Endothelial cell of umbilical vein (primary cell): ENCODE data around the gene SAP130. TPM values are rescaled to one million over a fixed set of nuclear protein-coding genes. Genes with fewer than 3 reads are reported as not detected.

Experiments used
- Bru-seq: library from RNA; stranded (reverse); fragments of 400-500 nt; gene quantifications from one replicate; lab custom pipeline; 2021; lab: Mats Ljungman, UMichigan
- BruChase-seq, 2 experiments: library from RNA; stranded (reverse); fragments of 400-500 nt; gene quantifications; one replicate each; lab custom pipeline; 2021; lab: Mats Ljungman, UMichigan
- BruUV-seq: library from RNA; stranded (reverse); fragments of 400-500 nt; replicated peaks from 2 replicates; lab custom pipeline; 2021; lab: Mats Ljungman, UMichigan
- CTCF ChIA-PET: fragments of 300-600, 350-600 bp; sonication (Branson Sonifier 250); formaldehyde crosslinking; loops from one replicate; lab custom pipeline; 2021; ENCODE audit warnings: antibody characterized with exemption, inconsistent platforms; lab: Charles Lee
- POLR2A ChIA-PET: fragments of 300-600, 350-600 bp; sonication (Branson Sonifier 250); formaldehyde crosslinking; loops from one replicate; lab custom pipeline; 2021; ENCODE audit warnings: antibody characterized with exemption, inconsistent platforms; lab: Charles Lee
- DNase-seq: peaks from one replicate; pipeline ENCODE4 v3.0.0-alpha.2; 2011; ENCODE audit warnings: low read depth, low spot score
- FAIRE-seq: peaks from 2 replicates; lab custom pipeline; 2011; peaks lifted over from hg19 to GRCh38; lab: Jason Lieb, UNC
- H2AFZ ChIP-seq: 2 replicates; pipeline ENCODE4 v1.6.0; 2012; ENCODE audit warnings: low read depth, low read length, control low read depth, inconsistent platforms
- H3K27ac ChIP-seq: 2 replicates; pipeline ENCODE4 v1.5.1; 2011; ENCODE audit warnings: low read depth, mild to moderate bottlenecking, control low read depth, low read length, moderate library complexity; ENCODE audit not compliant: insufficient read depth
- H3K27me3 ChIP-seq, 2 experiments: 2 replicates each; pipeline versions ENCODE4 v1.6.0 to v1.6.1; 2011; ENCODE audit warnings: low read length in 2 of 2, mixed read lengths in 1 of 2; ENCODE audit not compliant: control insufficient read depth in 2 of 2, insufficient read depth in 2 of 2
- H3K36me3 ChIP-seq, 2 experiments: 2 replicates in 1 of 2; 3 replicates in 1 of 2; pipeline ENCODE4 v1.5.1; 2011; ENCODE audit warnings: low read length in 2 of 2, mild to moderate bottlenecking in 1 of 2, moderate library complexity in 1 of 2; ENCODE audit not compliant: control insufficient read depth in 2 of 2, insufficient read depth in 2 of 2; ENCODE audit errors: extremely low read depth in 1 of 2
- H3K4me1 ChIP-seq: 3 replicates; pipeline ENCODE4 v1.5.1; 2011; ENCODE audit warnings: mild to moderate bottlenecking, low read length; ENCODE audit not compliant: control insufficient read depth, insufficient read depth; ENCODE audit errors: extremely low read depth
- H3K4me2 ChIP-seq: 2 replicates; pipeline ENCODE4 v1.6.1; 2011; ENCODE audit warnings: low read length, control low read depth, mixed read lengths; ENCODE audit not compliant: insufficient read depth
- H3K4me3 ChIP-seq, 3 experiments: fragments of 200-600 bp in 1 of 3; sonication (generic), shearing (Covaris generic) in 1 of 3; replicated peaks in 1 of 3; 2 replicates each; pipeline ENCODE4 v1.5.1; 2011 to 2016; ENCODE audit warnings: control low read depth in 3 of 3, low read length in 3 of 3, mild to moderate bottlenecking in 2 of 3, inconsistent platforms in 1 of 3, low read depth in 1 of 3, moderate library complexity in 1 of 3; ENCODE audit not compliant: insufficient read depth in 1 of 3
- H3K79me2 ChIP-seq: 2 replicates; pipeline ENCODE4 v1.6.0; 2012; ENCODE audit warnings: low read length, inconsistent platforms; ENCODE audit not compliant: control insufficient read depth, insufficient read depth
- H3K9ac ChIP-seq: replicated peaks from 2 replicates; pipeline ENCODE3; 2011; ENCODE audit warnings: low read length, control low read depth; ENCODE audit not compliant: insufficient read depth; ENCODE audit errors: extremely low read depth
- H3K9me1 ChIP-seq: replicated peaks from 3 replicates; pipeline ENCODE4 v1.6.0; 2011; ENCODE audit warnings: mild to moderate bottlenecking, low read length; ENCODE audit not compliant: control insufficient read depth, insufficient read depth; ENCODE audit errors: extremely low read depth
- H3K9me3 ChIP-seq: replicated peaks from 2 replicates; pipeline ENCODE4 v1.5.1; 2012; ENCODE audit warnings: low read length, inconsistent platforms; ENCODE audit not compliant: control insufficient read depth, insufficient read depth
- H4K20me1 ChIP-seq: replicated peaks from 2 replicates; pipeline ENCODE3; 2011; ENCODE audit warnings: mild to moderate bottlenecking, low read length; ENCODE audit not compliant: control insufficient read depth, insufficient read depth; ENCODE audit errors: extremely low read depth
- CTCF ChIP-seq, 2 donors: IDR thresholded peaks; 1 replicate in 1 of 2; 2 replicates in 1 of 2; pipeline ENCODE4 v1.5.1; 2011; ENCODE audit warnings: low read length in 2 of 2, mild to moderate bottlenecking in 2 of 2, moderate library complexity in 2 of 2, control low read depth in 1 of 2, inconsistent platforms in 1 of 2, low read depth in 1 of 2; ENCODE audit not compliant: insufficient read depth in 1 of 2; ENCODE audit errors: extremely low read depth in 1 of 2
- EZH2 ChIP-seq: IDR thresholded peaks from 2 replicates; pipeline ENCODE4 v1.6.1; 2012; ENCODE audit warnings: borderline replicate concordance, low read depth, mild to moderate bottlenecking, moderate library complexity, low read length, inconsistent platforms; ENCODE audit not compliant: severe bottlenecking
- FOS ChIP-seq: IDR thresholded peaks from 2 replicates; pipeline ENCODE4 v1.6.1; 2011; ENCODE audit warnings: mild to moderate bottlenecking, low read length, moderate library complexity, borderline replicate concordance; ENCODE audit not compliant: insufficient read depth
- GATA2 ChIP-seq: IDR thresholded peaks from 2 replicates; pipeline ENCODE4 v1.7.0; 2011; ENCODE audit warnings: low read depth, mild to moderate bottlenecking, moderate library complexity, mixed read lengths, low read length; ENCODE audit not compliant: insufficient read length, insufficient read depth
- JUN ChIP-seq: IDR thresholded peaks from 2 replicates; pipeline ENCODE4 v1.6.1; 2011; ENCODE audit warnings: borderline replicate concordance, low read depth; ENCODE audit not compliant: insufficient read length, insufficient read depth
- MAX ChIP-seq: IDR thresholded peaks from 2 replicates; pipeline ENCODE4 v1.6.1; 2011; ENCODE audit not compliant: insufficient read depth, insufficient read length
- MYC ChIP-seq: IDR thresholded peaks from one replicate; pipeline ENCODE4 v1.6.1; 2011; ENCODE audit warnings: mild to moderate bottlenecking, low read depth, low read length
- POLR2A ChIP-seq: IDR thresholded peaks from 2 replicates; pipeline ENCODE4 v1.6.1; 2012; ENCODE audit warnings: low read depth, mild to moderate bottlenecking, control low read depth, low read length
- POLR2AphosphoS5 ChIP-seq: IDR thresholded peaks from 2 replicates; pipeline ENCODE4 v1.6.1; 2012; ENCODE audit warnings: low read depth, mild to moderate bottlenecking, control low read depth, low read length, moderate library complexity; ENCODE audit not compliant: insufficient read depth
- dilution Hi-C: fragments of 300-500 bp; cut with MboI; formaldehyde crosslinking; loops from one replicate; pipeline ENCODE4 v1.15.0; 2019; ENCODE audit warnings: low sequenced_read_pairs; ENCODE audit not compliant: extremely low pct_ligation_motif_present
- intact Hi-C: fragments of 100-400 bp; cut with micrococcal nuclease; formaldehyde crosslinking; loops from one replicate; pipeline ENCODE4 v1.10.0; 2022
- long read RNA-seq: library from polyadenylated mRNA; stranded (forward); transcript quantifications from one replicate; pipeline ENCODE4 v2.0.0, GENCODE V29; 2021
- polyA minus RNA-seq, 3 experiments: library from RNA; depleted of rRNA, polyadenylated mRNA; stranded (reverse); fragments of >200 nt; gene quantifications; 1 replicate in 1 of 3; 2 replicates in 2 of 3; pipeline ENCODE4 v1.2.3, GENCODE V29; 2011
- polyA plus RNA-seq, 4 experiments: library from polyadenylated mRNA; depleted of rRNA in 3 of 4; stranded (reverse) in 3 of 4; unstranded in 1 of 4; fragments of >200 nt; gene quantifications; 2 replicates each; pipeline versions ENCODE4 v1.2.1 to v1.2.3, GENCODE V29; 2011 to 2012; ENCODE audit warnings: missing spikeins in 1 of 4
- total RNA-seq: library from RNA; stranded (reverse); gene quantifications from 2 replicates; pipeline ENCODE4 v1.2.3, GENCODE V29; 2021

The SAP130 gene
- total RNA-seq (30.4 and 34.3 TPM in 2 replicates), polyA plus RNA-seq (26.1 and 26.8 TPM in 2 replicates), polyA minus RNA-seq (33.0 and 38.9 TPM in 2 replicates), Bru-seq, nascent RNA (percentile 76 among the genes with signal in this experiment), BruChase-seq, experiment 1, labeled RNA remaining after a 6-hour chase (percentile 72 among the genes with signal in this experiment), BruChase-seq, experiment 2, labeled RNA remaining after a 2-hour chase (percentile 73 among the genes with signal in this experiment)
- polyA plus RNA-seq (2011; cell fraction: cytosol; rRNA removed): 17.4 and 21.8 TPM in 2 replicates
- polyA plus RNA-seq (2011; cell fraction: nucleus; rRNA removed): 34.8 and 35.2 TPM in 2 replicates
- polyA plus RNA-seq (2012): 23.0 and 25.3 TPM in 2 replicates
- polyA minus RNA-seq (2011; cell fraction: cytosol; rRNA and poly(A)+ RNA removed): 5.9 TPM
- 21.1 and 25.9 TPM in 2 replicates for polyA minus RNA-seq (2011; cell fraction: nucleus; rRNA and poly(A)+ RNA removed)
- long read RNA-seq, full-length matches to known transcripts: 1 of 22 reads
- long read RNA-seq, partial matches to known transcripts: 15 of 22 reads
- long read RNA-seq, other reads (novel, unspliced or antisense): 6 of 22 reads

GRCh38 chr2:128027801-128028667 is at the start of gene SAP130:
Gene SAP130 (minus strand): TSS chr2:128028059. CDS start chr2:128026292, 1,767 bp downstream.
- peak; percentile 93 for FAIRE-seq
- TSS peak; percentile 36 for BruUV-seq
- Histone ChIP-seq H3K4me3 (peak within 1 kb of the TSS; percentile 89 to 96 (median 91)), H3K79me2 (peaks cover 24% of the 10 kb centered on the region), H3K4me2 (peak within 1 kb of the TSS; percentile 97), H4K20me1 (no peaks in the 10 kb centered on the region), H3K9ac (peak within 1 kb of the TSS; percentile 84), H3K9me1 (no peaks in the 10 kb centered on the region), H3K27ac (peak within 1 kb of the TSS; percentile 67), H3K9me3 (no peaks in the 10 kb centered on the region), H2AFZ (peak within 1 kb of the TSS; percentile 100), H3K4me1 (peaks cover 6% of the 10 kb centered on the region), H3K27me3 (no peaks in the 10 kb centered on the region), H3K36me3 (no peaks in the 10 kb centered on the region)
- ChIA-PET CTCF (interaction anchor here (1.7 kb wide), 1 partner anchor 36 kb away, joined by 4 read pairs; no protein-coding TSS in a partner anchor), POLR2A (interaction anchor here (1.6 kb wide), 1 partner anchor 63 kb away, joined by 4 read pairs; the partner anchor contains the start of gene UGGT1)
- no peak for TF ChIP-seq MAX
- TF ChIP-seq CTCF (IDR thresholded peaks at IDR 0.05; ENCODE audit: extremely low read depth in 1 of 2, insufficient read depth in 1 of 2, low read depth in 1 of 2, low read length in 2 of 2): no peak
- no peak for TF ChIP-seq MYC
- no peak for TF ChIP-seq FOS
- no peak for TF ChIP-seq JUN
- TF ChIP-seq POLR2A: no peak
- no peak for TF ChIP-seq POLR2AphosphoS5
- TF ChIP-seq EZH2: no peak
- TF ChIP-seq GATA2: no peak
- intact Hi-C loops: loop anchor here (1.0 to 5.0 kb wide), 4 partner anchors 63 to 217 kb away; partner anchors contain the start of genes UGGT1 and WDR33
- DNase-seq: peak; percentile 96
- dilution Hi-C loops: no loop called here
